Lower leg skin (tissue), 3 donors: ENCODE results near the gene CWC22.

ENCODE experiments used
- CTCF ChIP-seq, 3 donors: fragments of 450-650 bp; IDR thresholded peaks; one replicate each; pipeline ENCODE4 v1.5.1; 2016; ENCODE audit warnings: antibody characterized with exemption in 3 of 3, mild to moderate bottlenecking in 3 of 3, moderate library complexity in 2 of 3
- POLR2A ChIP-seq, 2 donors: fragments of 450-650 bp; IDR thresholded peaks; one replicate each; pipeline ENCODE4 v1.6.1; 2016 to 2017; ENCODE audit warnings: antibody characterized with exemption in 2 of 2, mild to moderate bottlenecking in 1 of 2, moderate library complexity in 1 of 2

- TF ChIP-seq POLR2A (IDR thresholded peaks at IDR 0.05) (no peak), CTCF (IDR thresholded peaks at IDR 0.05) (no peak)
Observed at GRCh38 chr2:180016937-180017336, 9.8 kb upstream of the CWC22 start.
